BJ (cell line): ENCODE results near the gene KCNIP3. TPM values are rescaled to one million over a fixed set of nuclear protein-coding genes. Genes with fewer than 3 reads are reported as not detected.

Experiments used
- CTCF ChIA-PET: fragments of 350-600 bp; formaldehyde crosslinking; extraction: SDS; loops from one replicate; lab custom pipeline; 2021; ENCODE audit warnings: antibody characterized with exemption, inconsistent platforms; lab: Yijun Ruan, JAX
- POLR2A ChIA-PET: fragments of 300-600 bp; sonication (Branson Sonifier 250); formaldehyde crosslinking; extraction: SDS; loops from one replicate; lab custom pipeline; 2021; ENCODE audit warnings: antibody characterized with exemption; lab: Charles Lee
- DNase-seq: peaks from one replicate; pipeline ENCODE4 v3.0.0-alpha.2; 2011; ENCODE audit warnings: low read depth
- H3K27me3 ChIP-seq: 2 replicates; pipeline ENCODE4 v1.6.0; 2011; ENCODE audit warnings: low read length; ENCODE audit not compliant: control insufficient read depth, insufficient read depth
- H3K36me3 ChIP-seq: 2 replicates; pipeline ENCODE4 v1.5.1; 2011; ENCODE audit warnings: low read length; ENCODE audit not compliant: control insufficient read depth, insufficient read depth
- H3K4me3 ChIP-seq: 2 replicates; pipeline ENCODE4 v1.5.1; 2011; ENCODE audit warnings: low read depth, mild to moderate bottlenecking, control low read depth, low read length
- CTCF ChIP-seq: IDR thresholded peaks from 2 replicates; pipeline ENCODE4 v1.5.1; 2011; ENCODE audit warnings: low read depth, mild to moderate bottlenecking, control low read depth, inconsistent platforms, low read length, moderate library complexity; ENCODE audit not compliant: insufficient read depth
- polyA minus RNA-seq: library from RNA; depleted of rRNA, polyadenylated mRNA; stranded (reverse); fragments of >200 nt; gene quantifications from 2 replicates; pipeline ENCODE4 v1.2.3, GENCODE V29; 2011; rRNA and poly(A)+ RNA removed
- polyA plus RNA-seq: library from polyadenylated mRNA; depleted of rRNA; stranded (reverse); fragments of >200 nt; gene quantifications from 2 replicates; pipeline ENCODE4 v1.2.3, GENCODE V29; 2011; rRNA removed

The KCNIP3 gene
- polyA plus RNA-seq (3.1 and 4.1 TPM in 2 replicates), polyA minus RNA-seq (2.5 and 3.4 TPM in 2 replicates)

GRCh38 chr2:95296880-95297487 lies at the start of gene KCNIP3:
KCNIP3 (plus strand) TSS chr2:95297347; CDS start chr2:95297439, 92 bp downstream.
- TF ChIP-seq CTCF: no peak
- POLR2A ChIA-PET: no interaction called here
- CTCF ChIA-PET: interaction anchor here (4.3 kb wide), 1 partner anchor 65 kb away, joined by 16 read pairs; no protein-coding TSS in a partner anchor
- DNase-seq: no peak
- Histone ChIP-seq H3K36me3 (no peaks in the 10 kb centered on the region), H3K27me3 (peaks cover 10% of the 10 kb centered on the region; the same call in 1 of the 2 replicates), H3K4me3 (no peak within 1 kb of the TSS)

GRCh38 chr2:95258271-95258670 lies 38.9 kb upstream of the KCNIP3 start:
- Histone ChIP-seq H3K27me3 (peaks cover 1% of the 10 kb centered on the region; the same call in 1 of the 2 replicates), H3K36me3 (no peaks in the 10 kb centered on the region), H3K4me3 (no peak overlapping the region)
- CTCF ChIA-PET: no interaction called here
- DNase-seq: no peak
- POLR2A ChIA-PET: no interaction called here
- TF ChIP-seq CTCF: no peak

- ChIA-PET CTCF (interaction anchor here (1.0 kb wide), 1 partner anchor 129 kb away, joined by 3 read pairs; no protein-coding TSS in a partner anchor), POLR2A (no interaction called here)
- DNase-seq: no peak
- H3K4me3 ChIP-seq: no peak overlapping the region
- H3K36me3 ChIP-seq: no peaks in the 10 kb centered on the region
- peaks cover 3% of the 10 kb centered on the region for H3K27me3 ChIP-seq
- no peak for TF ChIP-seq CTCF
These were observed 36.8 kb upstream of the KCNIP3 start for GRCh38 chr2:95260028-95261023.

GRCh38 chr2:95261602-95262001 lies 35.5 kb upstream of the KCNIP3 start:
- peaks cover 3% of the 10 kb centered on the region for H3K27me3 ChIP-seq
- TF ChIP-seq CTCF: no peak
- no peak for DNase-seq
- H3K36me3 ChIP-seq: no peaks in the 10 kb centered on the region
- no peak overlapping the region for H3K4me3 ChIP-seq
- CTCF ChIA-PET: interaction anchor here (0.8 kb wide), 1 partner anchor 30 kb away, joined by 3 read pairs; no protein-coding TSS in a partner anchor
- POLR2A ChIA-PET: no interaction called here
